HCT116 (cell line): ENCODE data around the gene TUBB4B. TPM values are rescaled to one million over a fixed set of nuclear protein-coding genes. Genes with fewer than 3 reads are reported as not detected.
"Not testable (repeated sequence)": the region's sequence is repeated elsewhere in the genome, so short reads cannot be mapped to it uniquely, and the experiment has no call there.

Experiments used
- ATAC-seq: fragments of 200-7000 bp; cut with Tn5 transposase; 2 replicates; pipeline ENCODE4 v1.9.1; 2020; ENCODE audit warnings: mild to moderate bottlenecking, moderate library complexity
- BruUV-seq: library from RNA; stranded (reverse); fragments of 400-500 nt; replicated peaks from 2 replicates; lab custom pipeline; 2021; lab: Mats Ljungman, UMichigan
- CTCF ChIA-PET: fragments of 300-600 bp; sonication (Branson Sonifier 250); formaldehyde crosslinking; loops from one replicate; lab custom pipeline; 2021; ENCODE audit warnings: antibody characterized with exemption; lab: Charles Lee
- POLR2A ChIA-PET: fragments of 300-600, 350-600 bp; sonication (Branson Sonifier 250); formaldehyde crosslinking; loops from one replicate; lab custom pipeline; 2021; ENCODE audit warnings: antibody characterized with exemption; lab: Charles Lee
- RAD21 ChIA-PET, 2 experiments: fragments of 300-600 bp; sonication (Branson Sonifier 250); formaldehyde crosslinking; loops; one replicate each; lab custom pipeline; 2023; ENCODE audit warnings: low total read pairs in 2 of 2; ENCODE audit not compliant: uncharacterized antibody in 2 of 2, unreplicated experiment in 2 of 2, low non-redundant PET in 1 of 2; lab: Charles Lee
- DNase-seq: peaks from one replicate; pipeline ENCODE4 v3.0.0-alpha.2; 2010; ENCODE audit warnings: low read depth, low spot score
- H2AFZ ChIP-seq: fragments of 200-600 bp; shearing (Covaris generic), sonication (generic); 2 replicates; pipeline ENCODE4 v1.6.1; 2017; ENCODE audit warnings: low read depth, mixed run types, mixed read lengths, antibody characterized with exemption, low read length; ENCODE audit not compliant: poor library complexity, severe bottlenecking
- H3K27ac ChIP-seq: 2 replicates; pipeline ENCODE4 v1.5.1; 2012; ENCODE audit warnings: low read depth, low read length
- H3K27me3 ChIP-seq: fragments of 200-600 bp; sonication (generic); 2 replicates; pipeline ENCODE4 v1.6.1; 2016; ENCODE audit warnings: mixed run types, low read length, mixed read lengths; ENCODE audit not compliant: insufficient read depth
- H3K36me3 ChIP-seq, 2 experiments: fragments of 200-500 bp in 1 of 2; fragments of 200-600 bp in 1 of 2; sonication (Bioruptor generic) in 1 of 2; sonication (generic) in 1 of 2; 2 replicates each; pipeline versions ENCODE4 v1.5.1 to v1.6.1; 2014 to 2016; ENCODE audit warnings: low read length in 2 of 2, inconsistent platforms in 1 of 2, mixed read lengths in 1 of 2, mixed run types in 1 of 2; ENCODE audit not compliant: insufficient read depth in 2 of 2, control insufficient read depth in 1 of 2
- H3K4me1 ChIP-seq, 2 experiments: fragments of 200-600 bp in 1 of 2; sonication (generic) in 1 of 2; 2 replicates each; pipeline versions ENCODE4 v1.5.1 to v1.6.1; 2012 to 2017; ENCODE audit warnings: low read length in 2 of 2, inconsistent platforms in 1 of 2, mild to moderate bottlenecking in 1 of 2, mixed read lengths in 1 of 2, mixed run types in 1 of 2, moderate library complexity in 1 of 2; ENCODE audit not compliant: insufficient read depth in 2 of 2, control insufficient read depth in 1 of 2
- H3K4me2 ChIP-seq: fragments of 200-600 bp; sonication (generic); 2 replicates; pipeline ENCODE4 v1.6.1; 2017; ENCODE audit warnings: mixed run types, low read length, mixed read lengths
- H3K4me3 ChIP-seq, 2 experiments: fragments of 200-600 bp in 1 of 2; sonication (generic) in 1 of 2; replicated peaks in 1 of 2; 2 replicates each; pipeline ENCODE4 v1.5.1; 2011 to 2016; ENCODE audit warnings: low read length in 2 of 2, control low read depth in 1 of 2, low read depth in 1 of 2, mild to moderate bottlenecking in 1 of 2, mixed read lengths in 1 of 2, mixed run types in 1 of 2
- H3K79me2 ChIP-seq: fragments of 200-600 bp; sonication (generic); 2 replicates; pipeline ENCODE4 v1.6.1; 2017; ENCODE audit warnings: mild to moderate bottlenecking, mixed run types, low read length, moderate library complexity, mixed read lengths; ENCODE audit not compliant: insufficient read depth
- H3K9ac ChIP-seq: fragments of 200-600 bp; sonication (generic); 2 replicates; pipeline ENCODE4 v1.6.1; 2016; ENCODE audit warnings: low read length, mixed read lengths
- H3K9me2 ChIP-seq: fragments of 200-600 bp; sonication (generic), shearing (Covaris generic); 2 replicates; pipeline ENCODE4 v1.6.1; 2017; ENCODE audit warnings: mixed run types, mild to moderate bottlenecking, moderate library complexity; ENCODE audit not compliant: insufficient read depth
- H3K9me3 ChIP-seq, 2 experiments: fragments of 200-500 bp in 1 of 2; fragments of 200-600 bp in 1 of 2; sonication (Bioruptor generic) in 1 of 2; sonication (generic) in 1 of 2; 2 replicates each; pipeline ENCODE4 v1.6.1; 2014 to 2017; ENCODE audit warnings: low read length in 2 of 2, mixed read lengths in 2 of 2, inconsistent platforms in 1 of 2, low read depth in 1 of 2, mild to moderate bottlenecking in 1 of 2, mixed run types in 1 of 2, moderate library complexity in 1 of 2; ENCODE audit not compliant: control insufficient read depth in 1 of 2, insufficient read depth in 1 of 2
- H4K20me1 ChIP-seq: fragments of 200-600 bp; sonication (generic), shearing (Covaris generic); 2 replicates; pipeline ENCODE4 v1.6.1; 2017; ENCODE audit warnings: mixed run types, mild to moderate bottlenecking, moderate library complexity; ENCODE audit not compliant: insufficient read depth
- EGR1 ChIP-seq: IDR thresholded peaks from 2 replicates; pipeline ENCODE4 v1.6.1; 2012; ENCODE audit warnings: low read depth
- POLR2A ChIP-seq: IDR thresholded peaks from 2 replicates; pipeline ENCODE4 v1.7.0; 2011; ENCODE audit warnings: borderline replicate concordance; ENCODE audit not compliant: insufficient read depth, insufficient read length; ENCODE audit errors: extremely low read depth
- POLR2AphosphoS5 ChIP-seq: IDR thresholded peaks from 2 replicates; pipeline ENCODE4 v1.6.1; 2011; ENCODE audit warnings: mild to moderate bottlenecking, low read depth, low read length, moderate library complexity
- YY1 ChIP-seq: IDR thresholded peaks from 2 replicates; pipeline ENCODE4 v1.6.1; 2011; ENCODE audit warnings: low read length, low read depth, moderate library complexity, mild to moderate bottlenecking; ENCODE audit not compliant: insufficient replicate concordance; ENCODE audit errors: extremely low read depth
- ZFX ChIP-seq: fragments of 450-650 bp; IDR thresholded peaks from 2 replicates; pipeline ENCODE4 v1.6.1; 2017
- intact Hi-C: fragments of 100-400 bp; cut with micrococcal nuclease; formaldehyde crosslinking; loops from 2 replicates; pipeline ENCODE4 v1.10.0; 2022
- total RNA-seq: library from RNA; stranded (reverse); gene quantifications from one replicate; pipeline ENCODE4 v1.2.1, GENCODE V29; 2021; ENCODE audit not compliant: unreplicated experiment
- TF ChIP-seq, protein P1 (sequence below): IDR thresholded peaks from 2 replicates; pipeline ENCODE4 v1.6.1; 2012

Gene TUBB4B
- total RNA-seq, 1 experiment from 2014 or later: 502 TPM

DNA sequence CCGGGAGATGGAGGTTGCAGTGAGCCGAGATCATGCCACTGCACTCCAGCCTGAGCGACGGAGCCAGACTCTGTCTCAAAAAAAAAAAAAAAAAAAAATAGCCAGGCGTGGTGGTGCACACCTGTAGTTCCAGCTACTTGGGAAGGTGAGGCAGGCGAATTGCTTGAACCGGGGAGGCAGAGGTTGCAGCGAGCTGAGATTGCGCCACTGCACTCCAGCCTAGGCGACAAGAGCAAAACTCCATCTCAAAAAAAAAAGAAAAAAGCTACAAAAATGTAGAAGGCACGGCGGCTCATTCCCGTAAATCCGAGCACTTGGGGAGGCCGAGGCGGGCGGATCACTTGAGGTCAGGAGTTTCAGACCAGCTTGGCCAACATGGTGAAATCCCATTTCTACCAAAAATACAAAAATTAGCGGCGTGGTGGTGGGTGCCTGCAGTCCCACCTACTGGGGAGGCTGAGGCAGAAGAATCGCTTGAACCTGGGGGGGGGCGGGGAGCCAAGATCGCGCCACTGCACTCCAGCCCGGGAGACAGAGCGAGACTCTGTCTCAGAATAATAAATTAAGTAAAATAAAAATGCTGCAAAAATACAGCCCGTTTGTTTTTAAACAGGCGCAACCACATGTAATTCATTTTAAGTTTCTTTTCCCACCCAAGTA, 1.4 kb upstream of the TUBB4B start:
- H3K4me3 ChIP-seq: peak overlapping the region; percentile 69 to 73
- intact Hi-C loops, H3K27me3 ChIP-seq, H3K9me3 ChIP-seq, DNase-seq, ATAC-seq, H2AFZ ChIP-seq, H3K9me2 ChIP-seq: not testable (repeated sequence)
- H3K4me1 ChIP-seq: peaks cover 31 to 61% of the 10 kb centered on the region in 2 experiments
- CTCF ChIA-PET: interaction anchor here (1.9 kb wide), 1 partner anchor 210 kb away, joined by 4 read pairs; no protein-coding TSS in a partner anchor
- RAD21 ChIA-PET: interaction anchor here in 1 of 2 experiments (0.7 kb wide), 1 partner anchor 13 kb away, joined by 3 read pairs; the partner anchor contains the start of gene RNF224
- BruUV-seq: TSS peak; percentile 71
- POLR2A ChIA-PET: interaction anchor here (0.7 to 1.9 kb wide), 12 partner anchors 10 to 169 kb away, joined by 3 to 39 read pairs (median 5); partner anchors contain the start of genes NELFB, NRARP, RNF224 and SAPCD2
- peak overlapping the region; percentile 79 for H3K4me2 ChIP-seq
- H3K36me3 ChIP-seq: peaks cover 11 to 21% of the 10 kb centered on the region in 2 experiments
- H4K20me1 ChIP-seq: peaks cover 21% of the 10 kb centered on the region; the same call in 1 of the 2 replicates
- peak overlapping the region; percentile 100 for H3K27ac ChIP-seq
- peak overlapping the region; percentile 97 for H3K9ac ChIP-seq
- H3K79me2 ChIP-seq: peaks cover 40% of the 10 kb centered on the region

DNA sequence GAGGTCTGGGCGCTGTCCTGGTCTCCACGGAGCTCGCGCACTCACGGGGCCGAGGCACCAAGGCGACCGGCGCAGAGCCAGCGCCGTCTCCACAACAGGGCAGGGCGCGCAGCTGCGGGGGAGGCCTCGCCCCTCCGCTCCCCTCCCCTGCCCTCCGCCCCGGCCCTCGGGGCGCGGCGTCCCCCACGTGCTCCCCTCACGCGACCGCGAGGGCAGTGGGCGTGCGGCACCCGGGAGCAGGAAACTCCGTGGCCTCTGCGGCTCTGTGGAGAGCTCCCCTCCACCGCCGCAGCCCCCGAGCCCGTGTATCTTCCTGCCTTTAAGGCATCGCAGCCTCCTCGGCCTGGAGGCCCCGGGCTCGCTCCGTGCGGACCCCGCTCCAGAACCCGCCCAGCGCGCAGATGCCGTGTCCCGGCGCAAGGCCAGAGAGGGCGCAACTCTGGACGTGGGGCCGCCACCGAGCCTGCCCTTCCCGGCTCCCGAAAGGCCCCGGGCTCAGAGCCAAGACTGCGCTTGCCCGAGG, 708 bp upstream of the TUBB4B start:
- Histone ChIP-seq H3K9me2 (no peaks in the 10 kb centered on the region), H4K20me1 (peaks cover 21% of the 10 kb centered on the region; the same call in 1 of the 2 replicates), H3K27me3 (no peaks in the 10 kb centered on the region), H3K9ac (peak overlapping the region; percentile 97), H3K9me3 (no peaks in the 10 kb centered on the region), H3K36me3 (peaks cover 11 to 21% of the 10 kb centered on the region in 2 experiments), H3K4me2 (peak overlapping the region; percentile 79), H3K27ac (peak overlapping the region; percentile 100), H3K4me1 (peaks cover 31 to 61% of the 10 kb centered on the region in 2 experiments), H3K79me2 (peaks cover 40% of the 10 kb centered on the region), H3K4me3 (peak overlapping the region; percentile 69 to 73), H2AFZ (no peak overlapping the region)
- intact Hi-C loops: no loop called here
- RAD21 ChIA-PET: no interaction called here
- no TSS peak for BruUV-seq
- DNase-seq (no peak), ATAC-seq (peak; percentile 37)
- POLR2A ChIA-PET: interaction anchor here (0.6 to 1.9 kb wide), 30 partner anchors 9 to 292 kb away, joined by 3 to 39 read pairs (median 5); partner anchors contain the start of genes ANAPC2, DPP7, ENTPD2 and ENTPD8
- CTCF ChIA-PET: interaction anchor here (1.0 to 1.9 kb wide), 5 partner anchors 14 to 211 kb away, joined by 3 to 10 read pairs (median 5); partner anchors contain the start of gene MAN1B1
- TF ChIP-seq POLR2AphosphoS5 (peak; percentile 64), POLR2A (peak; percentile 64), YY1 (peak; percentile 25), EGR1 (no peak), ZFX (peak; percentile 97)
- TF ChIP-seq, protein P1, sequence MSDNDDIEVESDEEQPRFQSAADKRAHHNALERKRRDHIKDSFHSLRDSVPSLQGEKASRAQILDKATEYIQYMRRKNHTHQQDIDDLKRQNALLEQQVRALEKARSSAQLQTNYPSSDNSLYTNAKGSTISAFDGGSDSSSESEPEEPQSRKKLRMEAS: no peak
